Common myeloid progenitor, CD34-positive (primary cell): Measurements from ENCODE around the gene KIAA0040.

Experiments
- CTCF ChIA-PET: fragments of 350-600 bp; sonication (Branson Sonifier 250); formaldehyde crosslinking; loops from one replicate; lab custom pipeline; 2021; ENCODE audit warnings: antibody characterized with exemption; lab: Charles Lee
- POLR2A ChIA-PET: fragments of 350-600 bp; sonication (Branson Sonifier 250); formaldehyde crosslinking; loops from one replicate; lab custom pipeline; 2021; ENCODE audit warnings: antibody characterized with exemption; lab: Charles Lee
- DNase-seq, 3 donors: peaks; one replicate each; pipeline versions ENCODE4 v3.0.0 to v3.0.0-alpha.2; 2013
- H3K27ac ChIP-seq, 2 experiments: 1 replicate in 1 of 2; 2 replicates in 1 of 2; pipeline ENCODE4 v1.7.0; 2013; ENCODE audit warnings: inconsistent platforms in 2 of 2, low read length in 2 of 2, mild to moderate bottlenecking in 2 of 2, low read depth in 1 of 2, moderate library complexity in 1 of 2; ENCODE audit not compliant: severe bottlenecking in 2 of 2, insufficient read depth in 1 of 2, poor library complexity in 1 of 2
- H3K27me3 ChIP-seq, 5 experiments: replicated peaks in 2 of 5; 1 replicate in 3 of 5; 2 replicates in 2 of 5; pipeline versions ENCODE4 v1.6.1 to v1.7.0; 2013; ENCODE audit warnings: low read length in 4 of 5, mild to moderate bottlenecking in 2 of 5, moderate library complexity in 2 of 5, inconsistent platforms in 1 of 5; ENCODE audit not compliant: insufficient read depth in 5 of 5, control insufficient read depth in 4 of 5
- H3K36me3 ChIP-seq, 4 experiments: 1 replicate in 2 of 4; 2 replicates in 2 of 4; pipeline versions ENCODE4 v1.6.1 to v1.7.0; 2013; ENCODE audit warnings: low read length in 3 of 4, control low read depth in 1 of 4, mild to moderate bottlenecking in 1 of 4; ENCODE audit not compliant: control insufficient read depth in 4 of 4, insufficient read depth in 4 of 4
- H3K4me1 ChIP-seq, 4 experiments: 1 replicate in 3 of 4; 2 replicates in 1 of 4; pipeline versions ENCODE4 v1.6.1 to v1.7.1; 2013; ENCODE audit warnings: low read length in 3 of 4, mild to moderate bottlenecking in 3 of 4, control low read depth in 1 of 4, inconsistent platforms in 1 of 4, moderate library complexity in 1 of 4; ENCODE audit not compliant: control insufficient read depth in 4 of 4, insufficient read depth in 4 of 4; ENCODE audit errors: control extremely low read depth in 1 of 4
- H3K4me3 ChIP-seq, 7 experiments: 1 replicate in 4 of 7; 2 replicates in 3 of 7; pipeline versions ENCODE4 v1.5.1 to v1.7.0; 2013; ENCODE audit warnings: mild to moderate bottlenecking in 7 of 7, low read length in 6 of 7, moderate library complexity in 6 of 7, inconsistent platforms in 2 of 7, low read depth in 2 of 7, control low read depth in 1 of 7; ENCODE audit not compliant: insufficient read depth in 4 of 7, control insufficient read depth in 1 of 7; ENCODE audit errors: extremely low read depth in 1 of 7
- H3K9me3 ChIP-seq, 5 experiments: 1 replicate in 4 of 5; 2 replicates in 1 of 5; pipeline versions ENCODE4 v1.6.1 to v1.7.1; 2013; ENCODE audit warnings: low read length in 4 of 5, mild to moderate bottlenecking in 2 of 5, inconsistent platforms in 1 of 5, low read depth in 1 of 5, moderate library complexity in 1 of 5; ENCODE audit not compliant: control insufficient read depth in 4 of 5, insufficient read depth in 2 of 5; ENCODE audit errors: control extremely low read depth in 1 of 5
- WGBS: methylation state at CpG from one replicate; pipeline ENCODE4 v1.1.5; 2013; ENCODE audit not compliant: insufficient coverage; 5-methylcytosine and 5-hydroxymethylcytosine counted together

Gene KIAA0040

DNA sequence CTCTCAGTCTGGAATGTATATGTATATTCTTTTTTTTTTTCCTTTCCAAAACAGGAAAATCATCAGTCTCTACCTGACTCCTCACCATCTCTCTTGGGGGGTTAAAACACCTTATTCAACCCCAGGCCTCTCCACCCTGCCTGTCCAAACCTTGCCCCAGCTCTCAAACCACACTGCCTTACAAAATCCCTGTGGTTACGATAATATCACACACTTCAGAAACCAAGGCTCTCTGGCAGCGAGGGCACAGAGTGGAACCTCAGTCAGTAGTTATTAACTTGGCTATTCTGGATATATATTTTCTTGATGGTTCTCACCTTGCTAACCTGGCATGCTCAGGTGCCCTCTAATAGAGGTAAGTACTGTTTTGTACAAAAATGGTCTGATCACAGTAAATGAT, 24.7 kb downstream of the KIAA0040 start:
- Histone ChIP-seq H3K4me3 (no peak overlapping the region), H3K27ac (no peak overlapping the region), H3K4me1 (no peaks in the 10 kb centered on the region), H3K27me3 (no peaks in the 10 kb centered on the region), H3K36me3 (peaks cover 21 to 65% (median 31%) of the 10 kb centered on the region in 4 experiments), H3K9me3 (no peaks in the 10 kb centered on the region)
- ChIA-PET CTCF (interaction anchor here (1.1 to 4.7 kb wide), 3 partner anchors 12 to 151 kb away, joined by 3 to 16 read pairs (median 5); no protein-coding TSS in a partner anchor), POLR2A (no interaction called here)
- WGBS, result no CpG with 5 or more reads among the region's 2 CpGs
- no peak for DNase-seq

- DNase-seq, result no peak
- H3K9me3 ChIP-seq, result no peaks in the 10 kb centered on the region
- peaks cover 15 to 66% (median 32%) of the 10 kb centered on the region in 4 experiments for H3K36me3 ChIP-seq
- H3K27me3 ChIP-seq, result no peaks in the 10 kb centered on the region
- WGBS, result 100% methylated on average over 2 of the region's 5 CpGs
- H3K4me1 ChIP-seq, result no peaks in the 10 kb centered on the region
- H3K4me3 ChIP-seq, result no peak overlapping the region
- ChIA-PET CTCF (interaction anchor here (1.3 kb wide), 1 partner anchor 12 kb away, joined by 5 read pairs; no protein-coding TSS in a partner anchor), POLR2A (no interaction called here)
- no peak overlapping the region for H3K27ac ChIP-seq
Measured at GRCh38 chr1:175166746-175167145, 25.8 kb downstream of the KIAA0040 start.

DNA sequence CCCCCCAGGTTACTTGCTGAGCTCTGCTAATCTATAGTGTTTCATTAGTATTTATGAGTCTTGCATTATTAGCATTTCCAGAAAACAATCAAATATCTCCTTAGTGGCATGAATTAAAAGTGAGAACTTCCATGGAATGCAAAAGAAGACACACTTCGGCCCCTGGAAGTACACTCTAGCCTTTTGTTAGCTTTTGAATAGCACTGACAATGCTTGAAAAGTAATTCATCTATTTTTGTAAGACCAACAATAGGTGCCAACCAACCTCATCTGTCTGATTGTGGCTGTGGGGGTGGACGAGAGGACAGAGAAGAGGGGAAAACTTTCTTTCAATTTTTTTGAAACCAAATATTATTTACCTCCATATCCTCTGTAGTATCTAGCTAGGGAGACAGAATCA, 27.8 kb downstream of the KIAA0040 start:
- H3K36me3 ChIP-seq, result peaks cover 16 to 71% (median 40%) of the 10 kb centered on the region in 4 experiments
- ChIA-PET POLR2A (no interaction called here), CTCF (interaction anchor here (0.9 to 12.2 kb wide), 5 partner anchors 10 to 154 kb away, joined by 3 to 167 read pairs (median 6); no protein-coding TSS in a partner anchor)
- H3K27me3 ChIP-seq, result no peaks in the 10 kb centered on the region
- 100% methylated on average over 1 of the region's 2 CpGs for WGBS
- H3K9me3 ChIP-seq, result no peaks in the 10 kb centered on the region
- H3K27ac ChIP-seq, result no peak overlapping the region
- no peak overlapping the region for H3K4me3 ChIP-seq
- no peak for DNase-seq
- H3K4me1 ChIP-seq, result peaks cover 0 to 5% (median 0%) of the 10 kb centered on the region in 4 experiments

DNA sequence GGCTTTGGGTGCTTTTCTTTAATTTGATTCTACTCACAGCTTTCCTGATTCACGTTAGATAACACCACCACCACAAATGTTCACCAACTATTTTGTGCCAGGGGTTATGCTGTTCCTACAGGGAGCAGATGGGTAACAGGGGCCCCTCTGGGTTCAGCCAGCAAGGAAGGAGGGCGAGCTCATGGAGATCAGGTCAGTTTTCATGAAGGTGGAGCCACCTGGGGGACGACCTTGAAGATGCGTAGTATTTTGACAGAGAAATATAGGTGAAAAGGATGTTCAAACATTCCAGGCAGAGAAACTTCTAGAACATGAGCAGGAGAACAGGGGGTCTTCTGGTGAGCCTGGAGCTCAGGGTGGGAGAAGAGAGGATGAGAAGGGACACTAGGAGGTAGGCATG, 28.9 kb downstream of the KIAA0040 start:
- ChIA-PET CTCF (interaction anchor here (0.6 to 12.2 kb wide), 6 partner anchors 9 to 155 kb away, joined by 3 to 167 read pairs (median 6); no protein-coding TSS in a partner anchor), POLR2A (no interaction called here)
- H3K9me3 ChIP-seq, result no peaks in the 10 kb centered on the region
- no peak overlapping the region for H3K27ac ChIP-seq
- H3K27me3 ChIP-seq, result no peaks in the 10 kb centered on the region
- DNase-seq, result no peak
- H3K36me3 ChIP-seq, result peaks cover 23 to 72% (median 41%) of the 10 kb centered on the region in 4 experiments
- peaks cover 0 to 5% (median 0%) of the 10 kb centered on the region in 4 experiments for H3K4me1 ChIP-seq
- H3K4me3 ChIP-seq, result no peak overlapping the region
- 100% methylated on average over 3 of the region's 4 CpGs for WGBS

DNA sequence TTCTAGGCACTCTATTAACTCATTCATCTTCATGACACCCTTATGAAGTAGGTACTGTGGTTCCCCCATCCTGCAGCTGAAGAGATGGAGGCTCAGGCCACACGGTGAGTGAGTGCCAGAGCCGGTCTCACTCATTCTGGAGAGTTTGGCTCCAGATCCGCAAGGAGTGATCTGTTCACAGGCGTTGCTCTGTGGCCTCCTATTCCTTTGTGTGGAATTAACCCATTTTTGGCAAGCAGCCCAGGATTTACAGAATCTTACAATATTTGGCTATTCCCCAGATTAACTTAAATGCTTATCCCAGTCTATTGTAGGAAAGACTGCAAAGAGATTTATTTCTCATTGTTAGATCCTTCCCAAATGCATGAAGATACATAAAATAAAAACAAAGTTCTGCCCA, 29.6 kb downstream of the KIAA0040 start:
- ChIA-PET POLR2A (no interaction called here), CTCF (interaction anchor here (1.4 to 12.2 kb wide), 4 partner anchors 11 to 155 kb away, joined by 3 to 167 read pairs (median 8); no protein-coding TSS in a partner anchor)
- Histone ChIP-seq H3K36me3 (peaks cover 23 to 75% (median 42%) of the 10 kb centered on the region in 4 experiments), H3K27me3 (no peaks in the 10 kb centered on the region), H3K4me1 (peaks cover 0 to 5% (median 0%) of the 10 kb centered on the region in 4 experiments), H3K27ac (no peak overlapping the region), H3K9me3 (no peaks in the 10 kb centered on the region), H3K4me3 (no peak overlapping the region)
- 97% methylated on average over 4 of the region's 4 CpGs for WGBS
- DNase-seq, result no peak

DNA sequence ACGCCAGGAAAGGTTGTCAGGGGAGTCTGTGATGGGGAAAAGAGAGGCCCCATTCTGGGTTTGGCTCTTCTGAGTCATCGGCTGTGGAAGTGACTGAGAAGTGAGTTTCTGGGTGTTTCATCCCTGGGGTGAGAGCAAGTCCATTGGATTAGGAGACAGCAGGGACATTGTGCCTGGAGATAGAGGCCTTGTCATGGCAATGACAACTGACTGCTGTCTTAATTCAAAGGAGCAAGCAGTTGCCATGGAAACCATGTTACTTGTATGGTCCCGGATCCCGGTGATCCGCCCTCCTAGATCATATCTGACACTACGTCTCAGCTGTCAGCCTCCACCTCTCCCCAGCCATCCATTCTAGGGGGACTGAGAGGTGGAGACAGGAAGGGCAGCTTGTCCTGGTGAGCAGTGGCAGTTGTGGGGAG, 34.4 kb downstream of the KIAA0040 start:
- Histone ChIP-seq H3K9me3 (no peaks in the 10 kb centered on the region), H3K27me3 (peaks cover 0 to 12% (median 7%) of the 10 kb centered on the region in 5 experiments), H3K27ac (no peak overlapping the region), H3K4me1 (peaks cover 2 to 5% (median 5%) of the 10 kb centered on the region in 4 experiments), H3K4me3 (no peak overlapping the region), H3K36me3 (peaks cover 12 to 41% (median 15%) of the 10 kb centered on the region in 4 experiments)
- POLR2A ChIA-PET, result no interaction called here
- CTCF ChIA-PET, result interaction anchor here (1.0 to 12.2 kb wide), 4 partner anchors 12 to 160 kb away, joined by 4 to 167 read pairs (median 7); no protein-coding TSS in a partner anchor
- 97% methylated on average over 6 of the region's 6 CpGs for WGBS
- no peak for DNase-seq

DNA sequence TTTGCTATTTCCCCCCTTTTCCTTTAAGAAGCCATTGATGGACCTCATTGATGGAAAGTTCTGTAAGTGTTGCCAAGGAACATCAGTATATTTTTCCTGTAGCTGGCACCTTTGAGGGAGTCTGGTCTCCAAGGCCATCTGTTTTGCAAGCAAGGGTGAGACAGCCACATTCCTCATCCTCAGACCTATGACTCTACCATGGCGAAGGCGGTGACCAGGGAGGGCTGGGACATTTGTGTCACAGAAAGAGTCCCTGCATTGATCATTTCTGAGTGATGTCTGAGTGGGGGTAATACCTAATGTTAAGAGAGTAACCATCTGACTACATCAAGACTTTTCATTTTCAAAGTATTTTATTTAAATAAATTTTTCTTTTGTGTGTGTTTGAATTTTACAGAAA, 35.4 kb downstream of the KIAA0040 start:
- POLR2A ChIA-PET, result no interaction called here
- no peak overlapping the region for H3K4me3 ChIP-seq
- H3K27me3 ChIP-seq, result peaks cover 0 to 21% (median 7%) of the 10 kb centered on the region in 5 experiments
- CTCF ChIA-PET, result interaction anchor here (1.5 to 12.2 kb wide), 5 partner anchors 12 to 161 kb away, joined by 3 to 167 read pairs (median 16); no protein-coding TSS in a partner anchor
- peaks cover 2 to 7% (median 5%) of the 10 kb centered on the region in 4 experiments for H3K4me1 ChIP-seq
- WGBS, result no CpG with 5 or more reads among the region's 2 CpGs
- DNase-seq, result no peak
- H3K9me3 ChIP-seq, result no peaks in the 10 kb centered on the region
- H3K27ac ChIP-seq, result no peak overlapping the region
- H3K36me3 ChIP-seq, result peaks cover 9 to 33% (median 14%) of the 10 kb centered on the region in 4 experiments
